ENCODE measurements around the gene KANK3. TPM values are rescaled to one million over a fixed set of nuclear protein-coding genes. Genes with fewer than 3 reads are reported as not detected.
"Not testable (repeated sequence)": the region's sequence is repeated elsewhere in the genome, so short reads cannot be mapped to it uniquely, and the experiment has no call there.

KANK3 gene
- total and polyA plus RNA-seq, 2 donors = 8.1 to 13.0 TPM

DNA sequence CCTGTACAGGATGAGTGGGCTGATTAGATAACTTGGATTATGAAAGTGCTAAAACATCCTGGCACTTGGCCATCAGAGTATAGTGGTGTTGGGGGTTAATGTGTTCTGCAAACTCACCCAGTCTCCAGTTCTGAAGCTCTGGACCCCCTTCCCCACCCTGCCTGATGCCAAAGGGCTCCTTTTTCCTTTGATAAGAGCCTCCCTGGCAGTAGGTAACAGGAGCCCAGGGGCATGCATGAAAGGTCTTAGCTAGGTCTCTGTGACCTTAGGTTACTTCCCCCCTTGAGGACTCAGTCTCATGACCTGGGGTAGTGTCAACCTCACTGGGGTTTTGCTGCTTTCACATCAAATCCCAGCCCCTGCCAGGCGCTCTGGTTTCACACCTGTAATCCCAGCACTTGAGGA is 19.3 kb downstream of the KANK3 start:
- H3K27ac ChIP-seq (ENCODE audit: low read depth) = no peak overlapping the region
- no peaks in the 10 kb centered on the region for H3K36me3 ChIP-seq (ENCODE audit: insufficient read depth)
- H3K4me1 ChIP-seq (ENCODE audit: insufficient read depth) = no peaks in the 10 kb centered on the region
- H3K4me3 ChIP-seq (ENCODE audit: low read depth, low read length) = no peak overlapping the region
- DNase-seq (ENCODE audit: extremely low spot score) = no peak
- WGBS = 77% methylated on average over 1 of the region's 1 CpG

DNA sequence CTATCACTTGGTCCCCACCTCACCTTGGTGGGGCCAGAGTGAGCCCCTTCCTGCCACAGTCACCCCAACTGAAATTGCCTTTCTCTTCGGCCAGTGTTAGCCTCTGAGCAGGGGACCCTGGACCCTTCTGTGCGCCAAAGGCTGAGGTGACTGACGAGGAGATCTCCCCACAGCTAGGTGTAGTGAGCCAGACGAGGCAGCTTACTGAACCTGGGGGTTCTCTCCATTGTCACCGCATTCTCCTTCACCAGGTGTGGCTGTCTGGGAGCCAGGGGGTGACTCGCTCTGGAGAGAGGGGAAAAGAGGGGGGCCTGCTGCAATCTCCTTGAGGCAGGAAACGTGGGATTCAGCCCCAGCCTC is 20.4 kb downstream of the KANK3 start:
- Histone ChIP-seq H3K27ac (ENCODE audit: low read depth) (no peak overlapping the region), H3K4me1 (ENCODE audit: insufficient read depth) (no peaks in the 10 kb centered on the region), H3K4me3 (ENCODE audit: low read depth, low read length) (peak overlapping the region; percentile 78), H3K36me3 (ENCODE audit: insufficient read depth) (no peaks in the 10 kb centered on the region)
- DNase-seq (ENCODE audit: extremely low spot score) = no peak
- WGBS = 64% methylated on average over 7 of the region's 7 CpGs

DNA sequence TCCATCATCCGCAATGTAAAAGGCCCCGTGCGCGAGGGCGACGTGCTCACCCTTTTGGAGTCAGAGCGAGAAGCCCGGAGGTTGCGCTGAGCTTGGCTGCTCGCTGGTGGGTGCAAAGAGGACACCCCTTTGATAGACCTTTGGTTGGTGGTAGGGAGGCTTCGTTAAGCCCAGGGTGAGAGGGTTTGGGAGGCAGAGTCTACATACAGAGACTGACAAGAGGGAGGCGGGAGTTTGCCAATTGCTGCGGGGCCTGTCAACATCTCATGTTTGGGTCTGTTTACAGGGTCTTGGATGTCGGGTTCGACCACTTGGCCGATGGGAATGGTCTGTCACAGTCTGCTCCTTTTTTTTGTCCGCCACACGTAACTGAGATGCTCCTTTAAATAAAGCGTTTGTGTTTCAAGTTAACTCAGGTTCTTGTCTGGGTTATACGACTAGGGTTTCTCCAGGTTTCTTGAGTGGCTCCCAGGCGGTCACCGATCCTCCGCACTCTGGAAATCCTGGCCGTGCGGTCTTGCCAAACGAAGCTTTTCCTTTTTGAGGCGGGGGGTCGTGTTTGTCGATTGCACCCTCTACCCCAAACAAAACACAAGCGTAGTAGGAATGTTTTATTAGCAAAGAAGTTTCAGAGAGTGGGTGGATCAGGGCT is 20.9 kb downstream of the KANK3 start:
- H3K36me3 ChIP-seq (ENCODE audit: insufficient read depth) = no peaks in the 10 kb centered on the region
- no peaks in the 10 kb centered on the region for H3K4me1 ChIP-seq (ENCODE audit: insufficient read depth)
- DNase-seq (ENCODE audit: extremely low spot score) = no peak
- 16% methylated on average over 30 of the region's 30 CpGs for WGBS
- H3K4me3 ChIP-seq (ENCODE audit: low read depth, low read length) = peak overlapping the region; percentile 78
- no peak overlapping the region for H3K27ac ChIP-seq (ENCODE audit: low read depth)

DNA sequence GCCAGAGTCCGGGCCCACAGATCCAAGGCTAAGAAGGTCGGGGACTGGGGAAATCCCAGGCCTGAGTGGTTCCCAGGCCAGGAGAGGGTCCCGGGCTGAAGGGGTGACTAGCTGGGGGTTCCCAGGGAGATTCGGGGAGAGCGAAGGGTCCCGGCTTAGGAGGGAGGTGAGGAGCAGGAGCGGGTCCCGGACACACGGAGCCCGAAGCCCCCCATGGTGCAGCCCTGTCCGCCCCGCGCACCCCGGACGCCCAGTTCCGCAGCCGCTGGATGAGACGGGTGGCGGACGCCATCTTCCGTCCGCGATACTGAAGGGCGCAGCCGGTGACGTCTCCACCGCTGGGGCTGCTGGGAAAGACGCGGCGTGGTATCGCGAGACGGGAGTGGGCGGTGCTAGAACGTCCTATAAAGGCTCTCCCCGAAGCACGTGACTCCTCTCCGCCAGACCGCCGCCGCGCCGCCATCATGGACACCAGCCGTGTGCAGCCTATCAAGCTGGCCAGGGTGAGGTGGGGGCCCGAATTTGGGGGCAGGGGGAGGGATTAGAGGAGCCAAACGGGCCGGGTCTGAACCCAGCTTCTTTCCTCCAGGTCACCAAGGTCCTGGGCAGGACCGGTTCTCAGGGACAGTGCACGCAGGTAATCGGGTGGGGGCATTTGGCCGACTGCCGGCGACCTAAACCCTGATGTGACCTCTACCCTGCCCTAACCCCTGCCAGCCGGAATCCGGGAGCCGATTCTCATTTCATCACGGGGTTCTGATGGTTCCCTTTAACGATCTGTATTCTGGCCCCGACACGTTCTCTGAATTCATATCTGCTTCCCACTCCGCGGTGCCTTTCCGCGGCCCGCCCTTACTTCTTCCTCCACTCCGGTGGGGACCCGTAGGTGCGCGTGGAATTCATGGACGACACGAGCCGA is 21.7 kb downstream of the KANK3 start, which contains the start of the genes NDUFA7 and RPS28:
Gene NDUFA7, minus strand, starts transcription at position 309 of the 919 bp plus-strand sequence. Its CDS starts 17 bp downstream, at position 292.
Gene RPS28, plus strand, starts transcription at position 430 of the 919 bp plus-strand sequence. Its CDS starts 35 bp downstream, at position 465.
- WGBS = under 1% methylated on average over 72 of the region's 72 CpGs
- H3K4me1 ChIP-seq (ENCODE audit: insufficient read depth) = no peaks in the 10 kb centered on the region
- DNase-seq (ENCODE audit: extremely low spot score) = peak; percentile 91

DNA sequence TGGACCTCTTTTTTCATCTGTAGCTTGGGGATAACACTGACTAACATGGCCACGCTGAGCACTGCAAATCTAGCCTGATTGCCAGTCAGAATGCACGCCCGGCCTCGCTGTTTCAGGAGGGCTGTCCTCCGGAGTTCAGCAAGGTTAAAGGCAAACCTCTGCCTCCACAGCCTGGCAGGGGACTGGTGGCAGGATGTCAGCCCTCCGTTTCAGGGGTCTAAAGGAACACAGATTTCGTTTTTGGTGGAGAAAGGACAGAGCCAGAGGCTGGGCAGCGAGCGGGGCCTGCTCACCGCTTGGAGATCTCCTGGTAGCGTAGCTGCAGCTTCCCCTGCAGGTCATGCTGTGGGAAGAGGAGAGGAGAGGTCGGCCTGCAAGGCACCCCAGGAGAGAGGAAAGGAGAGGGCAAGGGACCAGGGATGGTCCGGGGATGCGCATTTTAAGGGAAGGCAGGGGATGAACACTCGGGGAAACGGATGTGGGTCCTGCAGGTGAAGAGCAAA is 22.4 kb downstream of the KANK3 start:
- Histone ChIP-seq H3K36me3 (ENCODE audit: insufficient read depth) (no peaks in the 10 kb centered on the region), H3K27ac (ENCODE audit: low read depth) (peak overlapping the region; percentile 88), H3K4me3 (ENCODE audit: low read depth, low read length) (peak overlapping the region; percentile 78), H3K4me1 (ENCODE audit: insufficient read depth) (no peaks in the 10 kb centered on the region)
- 2% methylated on average over 16 of the region's 16 CpGs for WGBS
- DNase-seq (ENCODE audit: extremely low spot score) = no peak

More for the DNA sequence above, 21.7 kb downstream of the KANK3 start, which contains the start of the genes NDUFA7 and RPS28:
- Histone ChIP-seq H3K36me3 (ENCODE audit: insufficient read depth) (no peaks in the 10 kb centered on the region), H3K4me3 (ENCODE audit: low read depth, low read length) (peak within 1 kb of the TSS; percentile 78), H3K27ac (ENCODE audit: low read depth) (peak within 1 kb of the TSS; percentile 88)

DNA sequence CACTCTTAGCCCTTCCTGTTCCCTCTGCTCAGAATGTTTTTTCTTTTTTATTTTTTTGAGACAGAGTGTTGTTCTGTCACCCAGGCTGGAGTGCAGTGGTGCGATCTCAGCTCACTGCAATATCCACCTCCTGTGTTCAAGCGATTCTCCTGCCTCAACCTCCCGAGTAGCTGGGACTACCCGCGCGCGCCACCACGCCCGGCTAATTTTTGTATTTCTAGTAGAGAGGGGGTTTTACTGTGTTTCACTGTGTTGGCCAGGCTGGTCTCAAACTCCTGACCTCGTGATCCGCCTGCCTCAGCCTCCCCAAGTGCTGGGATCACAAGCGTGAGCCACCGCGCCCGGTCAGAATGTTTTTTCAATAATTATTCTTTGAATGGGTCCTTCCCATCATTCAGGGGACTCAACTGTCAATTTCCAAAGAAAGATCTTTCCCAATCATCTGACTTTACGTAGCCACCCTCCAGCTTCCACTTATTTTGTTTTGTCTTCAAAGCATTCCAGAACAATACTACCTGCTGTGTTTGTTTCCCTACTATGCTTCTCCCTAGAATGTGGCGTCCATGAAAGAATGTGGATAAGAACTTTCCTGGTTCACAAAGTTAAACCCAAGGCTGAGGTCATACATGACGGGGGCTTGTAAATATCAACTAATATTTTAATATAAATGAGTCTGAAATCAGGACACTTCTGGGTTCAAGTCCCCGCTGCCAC is 23.1 kb downstream of the KANK3 start:
- no peak for DNase-seq (ENCODE audit: extremely low spot score)
- Histone ChIP-seq H3K4me1 (ENCODE audit: insufficient read depth) (no peaks in the 10 kb centered on the region), H3K27ac (ENCODE audit: low read depth) (no peak overlapping the region), H3K4me3 (ENCODE audit: low read depth, low read length) (no peak overlapping the region), H3K36me3 (ENCODE audit: insufficient read depth) (no peaks in the 10 kb centered on the region)
- 86% methylated on average over 19 of the region's 19 CpGs for WGBS

DNA sequence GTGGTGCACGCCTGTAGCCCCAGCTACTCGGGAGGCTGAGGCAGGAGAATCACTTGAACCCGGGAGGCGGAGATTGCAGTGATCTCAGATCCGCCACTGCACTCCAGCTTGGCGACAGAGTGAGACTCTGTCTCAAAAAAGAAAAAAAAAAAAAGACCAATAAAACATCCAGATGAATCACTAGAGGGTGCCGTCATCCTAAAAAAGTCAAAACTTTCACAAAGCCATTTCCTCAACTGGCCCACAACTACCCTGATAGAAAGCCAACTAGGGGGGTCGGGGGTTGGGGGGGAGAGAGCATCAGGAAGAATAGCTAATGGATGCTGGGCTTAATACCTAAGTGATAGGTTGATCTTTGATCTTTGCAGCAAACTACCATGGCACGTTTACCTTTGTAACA is 24.2 kb downstream of the KANK3 start:
- not testable (repeated sequence) for H3K27ac ChIP-seq (ENCODE audit: low read depth); DNase-seq (ENCODE audit: extremely low spot score); H3K4me1 ChIP-seq (ENCODE audit: insufficient read depth); H3K36me3 ChIP-seq (ENCODE audit: insufficient read depth); H3K4me3 ChIP-seq (ENCODE audit: low read depth, low read length)
- 75% methylated on average over 9 of the region's 9 CpGs for WGBS

DNA sequence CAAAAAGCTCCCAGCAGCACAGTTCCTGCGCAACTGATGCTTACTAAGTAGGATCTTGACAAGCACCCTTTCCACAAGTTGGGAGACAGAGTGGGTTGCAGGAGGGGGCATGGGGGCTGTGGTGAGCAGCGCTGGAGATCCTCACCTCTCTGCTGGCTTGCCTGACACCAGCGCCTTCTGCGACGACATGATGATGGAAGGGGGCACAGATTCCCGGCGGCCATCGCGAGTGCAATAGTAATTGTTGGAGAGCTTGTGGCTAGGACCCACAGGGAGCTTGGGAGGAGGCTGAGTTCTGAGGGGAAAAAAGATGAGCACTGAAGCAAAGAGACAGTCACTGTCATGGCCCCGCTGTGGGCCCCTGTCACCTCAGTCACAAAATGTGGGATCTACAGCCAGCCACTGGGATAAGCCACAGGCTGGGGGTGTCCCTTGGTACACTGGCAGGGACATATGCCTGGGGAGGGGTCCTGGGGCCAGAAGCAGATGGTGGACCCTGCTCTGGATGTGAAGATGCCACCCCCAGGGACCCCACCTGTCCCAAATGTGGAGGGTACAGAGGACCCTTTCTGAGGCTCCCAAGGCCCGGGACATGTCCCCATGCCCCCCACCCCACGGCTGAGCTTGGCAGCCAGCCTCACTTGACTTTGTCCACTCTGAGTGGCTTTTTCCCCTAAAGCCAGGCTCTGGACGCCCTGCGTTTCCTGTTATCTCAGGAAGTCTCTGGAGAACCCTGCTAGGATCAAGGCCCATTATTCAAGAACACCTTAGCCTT is 26.5 kb downstream of the KANK3 start:
- WGBS = 85% methylated on average over 14 of the region's 14 CpGs
- H3K4me1 ChIP-seq (ENCODE audit: insufficient read depth) = no peaks in the 10 kb centered on the region
- no peak for DNase-seq (ENCODE audit: extremely low spot score)
- no peak overlapping the region for H3K27ac ChIP-seq (ENCODE audit: low read depth)
- H3K4me3 ChIP-seq (ENCODE audit: low read depth, low read length) = no peak overlapping the region
- no peaks in the 10 kb centered on the region for H3K36me3 ChIP-seq (ENCODE audit: insufficient read depth)

DNA sequence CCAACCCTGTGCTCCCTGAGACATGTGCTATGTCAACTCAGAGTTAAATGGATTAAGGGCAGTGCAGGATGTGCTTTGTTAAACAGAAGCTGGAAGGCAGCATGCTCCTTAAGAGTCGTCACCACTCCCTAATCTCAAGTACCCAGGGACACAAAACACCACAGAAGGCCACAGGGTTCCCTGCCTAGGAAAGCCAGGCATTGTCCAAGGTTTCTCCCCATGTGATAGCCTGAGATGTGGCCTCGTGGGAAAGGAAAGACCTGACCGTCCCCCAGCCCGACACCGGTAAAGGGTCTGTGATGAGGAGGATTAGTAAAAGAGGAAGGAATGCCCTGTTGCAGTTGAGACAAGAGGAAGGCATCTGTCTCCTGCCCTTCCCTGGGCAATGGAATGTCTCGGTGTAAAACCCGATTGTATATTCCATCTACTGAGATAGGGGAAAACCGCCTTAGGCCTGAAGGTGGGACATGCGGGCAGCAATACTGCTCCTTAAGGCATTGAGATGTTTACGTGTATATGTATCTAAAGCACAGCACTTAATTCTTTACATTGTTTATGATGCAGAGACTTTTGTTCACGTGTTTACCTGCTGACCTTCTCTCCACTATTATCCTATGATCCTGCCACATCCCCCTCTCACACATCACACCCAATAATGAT is 28.0 kb downstream of the KANK3 start:
- H3K4me1 ChIP-seq (ENCODE audit: insufficient read depth); H3K27ac ChIP-seq (ENCODE audit: low read depth); DNase-seq (ENCODE audit: extremely low spot score); H3K4me3 ChIP-seq (ENCODE audit: low read depth, low read length); H3K36me3 ChIP-seq (ENCODE audit: insufficient read depth): not testable (repeated sequence)
- 86% methylated on average over 11 of the region's 11 CpGs for WGBS

DNA sequence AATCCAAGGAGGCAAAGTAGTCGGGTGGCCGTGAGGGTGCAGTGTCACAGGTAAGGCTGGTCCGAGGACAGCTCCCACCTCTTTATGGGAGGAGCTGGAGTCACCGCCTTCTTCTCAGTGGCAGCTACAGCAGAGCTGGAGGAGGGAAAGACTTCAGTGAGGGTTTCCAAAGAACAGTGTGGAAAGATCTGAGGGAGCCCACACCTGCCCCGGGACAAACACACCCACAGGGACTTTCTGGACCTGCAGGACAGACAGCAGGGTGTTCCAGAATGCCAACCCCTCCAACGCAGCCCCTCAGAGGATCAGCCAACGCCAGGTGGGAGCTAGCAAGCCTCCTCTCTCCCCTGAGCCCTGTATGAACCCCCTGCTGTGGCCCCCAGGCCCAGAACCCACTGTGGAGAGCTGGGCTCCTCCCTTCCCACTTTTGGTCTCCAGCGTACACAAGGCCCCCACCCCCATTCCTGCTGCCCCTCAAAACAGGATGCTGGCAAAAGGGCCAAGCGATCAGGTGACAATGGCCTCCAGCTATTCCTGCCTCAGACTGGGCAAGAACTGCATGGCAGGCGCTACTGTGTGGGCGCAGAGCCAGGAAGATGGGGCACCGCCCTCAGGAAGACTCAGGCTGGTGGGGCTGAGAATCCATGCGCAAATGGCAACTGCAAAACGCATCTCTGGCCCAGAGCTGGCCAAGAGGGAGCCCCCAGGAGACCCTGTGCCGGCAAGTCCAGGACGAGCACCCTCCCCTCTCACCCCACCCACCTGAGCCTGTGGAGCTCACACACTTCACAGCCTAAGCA is 31.4 kb downstream of the KANK3 start:
- Histone ChIP-seq H3K4me1 (ENCODE audit: insufficient read depth) (no peaks in the 10 kb centered on the region), H3K36me3 (ENCODE audit: insufficient read depth) (no peaks in the 10 kb centered on the region), H3K4me3 (ENCODE audit: low read depth, low read length) (no peak overlapping the region), H3K27ac (ENCODE audit: low read depth) (no peak overlapping the region)
- WGBS = 81% methylated on average over 16 of the region's 16 CpGs
- DNase-seq (ENCODE audit: extremely low spot score) = no peak

DNA sequence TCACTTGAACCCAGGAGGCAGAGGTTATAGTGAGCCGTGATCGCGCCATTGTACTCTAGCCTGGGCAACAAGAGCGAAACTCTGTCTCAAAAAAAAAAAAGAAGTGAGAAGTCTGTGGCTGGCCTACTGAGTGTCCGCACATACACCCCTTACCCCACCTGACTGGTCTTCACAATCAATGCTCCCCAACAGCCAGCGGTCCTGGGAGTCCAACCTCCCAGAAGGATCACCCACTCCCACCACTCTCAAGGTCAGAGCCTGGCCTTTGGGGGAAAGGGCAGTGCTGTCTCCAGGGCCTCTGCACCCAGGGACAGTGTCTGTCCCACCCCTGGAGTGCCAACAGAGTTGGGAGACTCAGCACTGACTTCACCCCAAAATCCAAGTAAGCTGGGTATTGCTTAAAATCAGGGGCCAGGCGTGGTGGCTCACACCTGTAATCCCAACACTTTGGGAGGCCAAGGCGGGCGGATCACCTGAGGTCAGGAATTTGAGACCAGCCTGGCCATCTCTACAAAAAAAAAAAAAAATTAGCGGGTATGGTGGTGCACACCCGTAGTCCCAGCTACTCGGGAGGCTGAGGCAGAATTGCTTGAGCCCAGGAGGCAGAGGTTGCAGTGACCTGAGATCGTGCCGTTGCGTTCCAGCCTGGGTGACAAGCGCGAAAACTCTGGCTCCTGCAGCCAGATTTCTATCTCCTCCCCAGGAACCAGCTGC is 32.6 kb downstream of the KANK3 start:
- no peaks in the 10 kb centered on the region for H3K36me3 ChIP-seq (ENCODE audit: insufficient read depth)
- H3K4me1 ChIP-seq (ENCODE audit: insufficient read depth) = no peaks in the 10 kb centered on the region
- H3K27ac ChIP-seq (ENCODE audit: low read depth) = no peak overlapping the region
- DNase-seq (ENCODE audit: extremely low spot score) = no peak
- no peak overlapping the region for H3K4me3 ChIP-seq (ENCODE audit: low read depth, low read length)
- 95% methylated on average over 17 of the region's 17 CpGs for WGBS

Data from urinary bladder (tissue), 4 donors.